Tibial nerve (tissue), 4 donors: ENCODE data around the gene APBA1.

Source experiments
- CTCF ChIP-seq, 5 experiments: fragments of 200-600 bp in 3 of 5; fragments of 450-650 bp in 2 of 5; sonication (generic) in 3 of 5; IDR thresholded peaks; one replicate each; pipeline ENCODE4 v1.5.1; 2016 to 2019; ENCODE audit warnings: antibody characterized with exemption in 5 of 5, mild to moderate bottlenecking in 3 of 5, moderate library complexity in 2 of 5
- EP300 ChIP-seq, 2 donors: sonication (generic); formaldehyde crosslinking; IDR thresholded peaks; one replicate each; pipeline ENCODE4 v1.6.1; 2017; ENCODE audit warnings: antibody characterized with exemption in 2 of 2, mild to moderate bottlenecking in 1 of 2

DNA sequence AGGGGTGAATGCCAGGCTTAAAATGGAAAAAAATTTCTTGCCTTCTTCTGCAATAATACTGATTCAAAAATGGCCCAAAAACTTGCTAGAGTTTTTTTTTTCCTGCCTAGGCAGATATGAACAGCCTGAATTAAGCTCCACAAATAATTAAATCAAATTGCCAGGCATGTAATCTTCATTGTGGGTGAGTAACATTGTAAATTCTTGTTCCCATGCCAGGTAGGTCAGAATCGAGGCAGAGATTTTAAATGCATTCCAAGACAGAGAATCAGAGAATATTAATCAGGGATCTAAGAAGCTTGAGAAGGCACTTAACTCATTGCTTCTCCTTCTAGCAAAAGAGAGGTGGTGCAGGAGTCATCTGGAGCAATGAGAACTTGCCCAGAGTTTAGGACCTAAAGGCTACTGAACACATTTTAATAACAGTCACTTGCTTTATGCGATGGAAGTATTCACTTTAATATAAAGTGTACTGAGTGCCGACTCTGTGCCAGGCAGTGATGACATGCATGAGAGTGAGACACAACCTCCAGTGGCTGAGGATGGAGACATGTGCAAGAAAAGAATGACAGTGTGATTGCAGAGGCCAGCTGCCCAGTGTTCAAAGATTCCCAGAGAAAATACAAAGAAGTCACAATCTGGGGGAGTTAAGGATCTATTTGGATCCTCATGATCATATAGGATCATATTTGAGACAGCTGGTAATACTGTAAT is 102.3 kb downstream of the APBA1 start:
- no peak for TF ChIP-seq CTCF (IDR thresholded peaks at IDR 0.05)
- no peak for TF ChIP-seq EP300 (IDR thresholded peaks at IDR 0.05)
